Parathyroid adenoma (tissue), 2 donors: ENCODE results near the gene TCF7L2.

ENCODE experiments used
- H2AFZ ChIP-seq: fragments of 300-600 bp; sonication (generic); one replicate; pipeline ENCODE4 v1.7.0; 2017; ENCODE audit warnings: antibody characterized with exemption, mild to moderate bottlenecking
- H3K27ac ChIP-seq: fragments of 300-600 bp; sonication (generic); one replicate; pipeline ENCODE4 v1.7.0; 2017
- H3K27me3 ChIP-seq: fragments of 300-600 bp; sonication (generic); one replicate; pipeline ENCODE4 v1.7.0; 2017; ENCODE audit warnings: low read length; ENCODE audit not compliant: control insufficient read depth, insufficient read depth
- H3K36me3 ChIP-seq: fragments of 300-600 bp; sonication (generic); one replicate; pipeline ENCODE4 v1.7.0; 2017; ENCODE audit warnings: low read length; ENCODE audit not compliant: control insufficient read depth, insufficient read depth
- H3K4me1 ChIP-seq: fragments of 300-600 bp; sonication (generic); one replicate; pipeline ENCODE4 v1.7.0; 2017; ENCODE audit warnings: control low read depth
- H3K4me2 ChIP-seq: fragments of 300-600 bp; sonication (generic); one replicate; pipeline ENCODE4 v1.7.0; 2017; ENCODE audit warnings: low read length
- H3K4me3 ChIP-seq: fragments of 300-600 bp; sonication (generic); one replicate; pipeline ENCODE4 v1.7.0; 2017; ENCODE audit warnings: low read depth, low read length
- H3K79me2 ChIP-seq: fragments of 300-600 bp; sonication (generic); one replicate; pipeline ENCODE4 v1.7.0; 2017; ENCODE audit warnings: control low read depth
- H3K9ac ChIP-seq: fragments of 300-600 bp; sonication (generic); one replicate; pipeline ENCODE4 v1.7.0; 2017; ENCODE audit warnings: mild to moderate bottlenecking
- H3K9me3 ChIP-seq: fragments of 300-600 bp; sonication (generic); one replicate; pipeline ENCODE4 v1.7.0; 2017; ENCODE audit warnings: low read length; ENCODE audit not compliant: control insufficient read depth
- CTCF ChIP-seq: fragments of 300-600 bp; sonication (generic); IDR thresholded peaks from one replicate; pipeline ENCODE4 v1.7.0; 2017; ENCODE audit warnings: antibody characterized with exemption, mild to moderate bottlenecking
- donor health status: primary hyperparathyroidism.

Gene TCF7L2

GRCh38 chr10:113169111-113169510 is 219.1 kb downstream of the TCF7L2 start:
- no peaks in the 10 kb centered on the region for H3K36me3 ChIP-seq
- no peak overlapping the region for H3K4me3 ChIP-seq
- H3K27ac ChIP-seq: no peak overlapping the region
- H3K27me3 ChIP-seq: no peaks in the 10 kb centered on the region
- TF ChIP-seq CTCF: no peak
- H3K9ac ChIP-seq: no peak overlapping the region
- no peaks in the 10 kb centered on the region for H3K4me1 ChIP-seq
- no peak overlapping the region for H3K4me2 ChIP-seq
- H3K9me3 ChIP-seq: no peaks in the 10 kb centered on the region
- H3K79me2 ChIP-seq: no peaks in the 10 kb centered on the region
- H2AFZ ChIP-seq: no peak overlapping the region

- TF ChIP-seq CTCF: no peak
- H3K9ac ChIP-seq: no peak overlapping the region
- no peaks in the 10 kb centered on the region for H3K27me3 ChIP-seq
- H3K4me2 ChIP-seq: no peak overlapping the region
- no peaks in the 10 kb centered on the region for H3K9me3 ChIP-seq
- no peaks in the 10 kb centered on the region for H3K4me1 ChIP-seq
- no peaks in the 10 kb centered on the region for H3K79me2 ChIP-seq
- no peak overlapping the region for H3K27ac ChIP-seq
- H2AFZ ChIP-seq: no peak overlapping the region
- no peak overlapping the region for H3K4me3 ChIP-seq
- H3K36me3 ChIP-seq: no peaks in the 10 kb centered on the region
Measured at GRCh38 chr10:113169853-113170460, 219.9 kb downstream of the TCF7L2 start.

- H3K4me1 ChIP-seq: no peaks in the 10 kb centered on the region
- no peaks in the 10 kb centered on the region for H3K79me2 ChIP-seq
- no peak overlapping the region for H2AFZ ChIP-seq
- no peak overlapping the region for H3K27ac ChIP-seq
- H3K27me3 ChIP-seq: no peaks in the 10 kb centered on the region
- H3K36me3 ChIP-seq: no peaks in the 10 kb centered on the region
- no peak overlapping the region for H3K4me2 ChIP-seq
- no peak overlapping the region for H3K4me3 ChIP-seq
- no peak for TF ChIP-seq CTCF
- no peak overlapping the region for H3K9ac ChIP-seq
- no peaks in the 10 kb centered on the region for H3K9me3 ChIP-seq
Measured at GRCh38 chr10:113171662-113172061, 221.6 kb downstream of the TCF7L2 start.

- H3K9ac ChIP-seq: no peak overlapping the region
- H3K36me3 ChIP-seq: no peaks in the 10 kb centered on the region
- no peak overlapping the region for H2AFZ ChIP-seq
- no peak overlapping the region for H3K4me3 ChIP-seq
- no peak for TF ChIP-seq CTCF
- no peaks in the 10 kb centered on the region for H3K27me3 ChIP-seq
- H3K4me2 ChIP-seq: no peak overlapping the region
- no peak overlapping the region for H3K27ac ChIP-seq
- no peaks in the 10 kb centered on the region for H3K4me1 ChIP-seq
- H3K79me2 ChIP-seq: no peaks in the 10 kb centered on the region
- H3K9me3 ChIP-seq: no peaks in the 10 kb centered on the region
Measured at GRCh38 chr10:113175176-113175575, 225.1 kb downstream of the TCF7L2 start.
